Measurements from ENCODE around the gene PHRF1.

DNA sequence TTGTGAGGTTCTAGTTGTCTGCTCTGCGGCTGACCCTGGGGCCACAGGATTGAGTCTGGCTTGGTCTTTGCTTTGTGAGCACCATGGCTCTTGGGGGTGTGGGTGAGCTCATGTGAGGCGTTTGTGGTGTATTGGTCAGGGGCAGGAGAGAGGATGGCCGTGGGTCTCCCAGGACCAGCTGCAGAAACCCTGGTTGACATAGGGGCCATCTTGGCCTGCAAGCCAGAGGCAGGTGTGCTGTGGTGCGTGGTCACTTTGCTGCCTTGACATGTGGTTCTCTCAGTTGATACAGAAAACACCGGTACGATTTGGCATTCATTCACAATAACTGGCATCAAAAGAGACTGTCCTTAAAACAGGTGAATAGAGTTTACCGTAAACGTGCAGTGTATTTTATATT is 11.3 kb downstream of the PHRF1 start:
- TF ChIP-seq, protein P1, sequence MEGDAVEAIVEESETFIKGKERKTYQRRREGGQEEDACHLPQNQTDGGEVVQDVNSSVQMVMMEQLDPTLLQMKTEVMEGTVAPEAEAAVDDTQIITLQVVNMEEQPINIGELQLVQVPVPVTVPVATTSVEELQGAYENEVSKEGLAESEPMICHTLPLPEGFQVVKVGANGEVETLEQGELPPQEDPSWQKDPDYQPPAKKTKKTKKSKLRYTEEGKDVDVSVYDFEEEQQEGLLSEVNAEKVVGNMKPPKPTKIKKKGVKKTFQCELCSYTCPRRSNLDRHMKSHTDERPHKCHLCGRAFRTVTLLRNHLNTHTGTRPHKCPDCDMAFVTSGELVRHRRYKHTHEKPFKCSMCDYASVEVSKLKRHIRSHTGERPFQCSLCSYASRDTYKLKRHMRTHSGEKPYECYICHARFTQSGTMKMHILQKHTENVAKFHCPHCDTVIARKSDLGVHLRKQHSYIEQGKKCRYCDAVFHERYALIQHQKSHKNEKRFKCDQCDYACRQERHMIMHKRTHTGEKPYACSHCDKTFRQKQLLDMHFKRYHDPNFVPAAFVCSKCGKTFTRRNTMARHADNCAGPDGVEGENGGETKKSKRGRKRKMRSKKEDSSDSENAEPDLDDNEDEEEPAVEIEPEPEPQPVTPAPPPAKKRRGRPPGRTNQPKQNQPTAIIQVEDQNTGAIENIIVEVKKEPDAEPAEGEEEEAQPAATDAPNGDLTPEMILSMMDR (IDR thresholded peaks at IDR 0.05; ENCODE audit: extremely low read depth in 1 of 2, insufficient read depth in 1 of 2, low read depth in 1 of 2, low read length in 2 of 2), result no peak
- TF ChIP-seq, protein P2, sequence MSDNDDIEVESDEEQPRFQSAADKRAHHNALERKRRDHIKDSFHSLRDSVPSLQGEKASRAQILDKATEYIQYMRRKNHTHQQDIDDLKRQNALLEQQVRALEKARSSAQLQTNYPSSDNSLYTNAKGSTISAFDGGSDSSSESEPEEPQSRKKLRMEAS (IDR thresholded peaks at IDR 0.05; ENCODE audit: insufficient read depth, insufficient read length), result no peak
